Body of pancreas (tissue), 4 donors: ENCODE results near the gene RUNDC1. TPM values are rescaled to one million over a fixed set of nuclear protein-coding genes. Genes with fewer than 3 reads are reported as not detected.
A peak's percentile ranks its signal among the peaks of the same experiment; 100 is the strongest.

Experiments
- ATAC-seq: fragments of 150-250 bp; one replicate; pipeline ENCODE4 v1.9.1; 2016
- DNase-seq, 4 donors: peaks; one replicate each; pipeline ENCODE4 v3.0.0-alpha.2; 2019
- H3K27ac ChIP-seq, 4 donors: fragments of 200-600 bp; sonication (generic); 1 replicate in 3 of 4; 2 replicates in 1 of 4; pipeline versions ENCODE4 v1.5.1 to v1.6.1; 2016 to 2019; ENCODE audit warnings: mild to moderate bottlenecking in 1 of 4, mixed read lengths in 1 of 4, moderate library complexity in 1 of 4
- H3K27me3 ChIP-seq, 2 donors: fragments of 200-600 bp; sonication (generic); one replicate each; pipeline ENCODE4 v1.6.0; 2016; ENCODE audit warnings: mild to moderate bottlenecking in 1 of 2
- H3K36me3 ChIP-seq, 2 donors: fragments of 200-600 bp; sonication (generic); replicated peaks in 1 of 2; 2 replicates each; pipeline ENCODE4 v1.5.1; 2016; ENCODE audit warnings: low read depth in 2 of 2; ENCODE audit not compliant: insufficient read depth in 1 of 2
- H3K4me1 ChIP-seq: fragments of 200-600 bp; sonication (generic); one replicate; pipeline ENCODE4 v1.6.0; 2016
- H3K4me3 ChIP-seq, 2 donors: fragments of 200-600 bp; sonication (generic); 1 replicate in 1 of 2; 2 replicates in 1 of 2; pipeline ENCODE4 v1.5.1; 2016 to 2019
- H3K9me3 ChIP-seq, 3 donors: fragments of 200-600 bp; sonication (generic); 1 replicate in 2 of 3; 2 replicates in 1 of 3; pipeline ENCODE4 v1.5.1; 2016
- POLR2A ChIP-seq, 3 donors: fragments of 450-650 bp; IDR thresholded peaks; one replicate each; pipeline ENCODE4 v1.6.1; 2016; ENCODE audit warnings: antibody characterized with exemption in 3 of 3, mild to moderate bottlenecking in 2 of 3
- WGBS, 2 donors: methylation state at CpG; one replicate each; pipeline ENCODE4 v1.1.5; 2017; 5-methylcytosine and 5-hydroxymethylcytosine counted together
- intact Hi-C: fragments of 100-400 bp; cut with DNase I; formaldehyde crosslinking; loops from one replicate; pipeline ENCODE4 v1.15.1; 2023
- total RNA-seq, 2 donors: library from RNA; depleted of rRNA; stranded (reverse); fragments of >200 nt; gene quantifications; one replicate each; pipeline ENCODE4 v1.1.0, GENCODE V29; 2016
- TF ChIP-seq, protein P1 (sequence below), 7 experiments: fragments of 450-650 bp in 4 of 7; fragments of 200-600 bp in 3 of 7; sonication (generic) in 3 of 7; IDR thresholded peaks; one replicate each; pipeline ENCODE4 v1.5.1; 2016 to 2019; ENCODE audit warnings: antibody characterized with exemption in 7 of 7

The RUNDC1 gene
- total RNA-seq, 2 donors from 2014 or later = 17.1 to 37.6 TPM

DNA sequence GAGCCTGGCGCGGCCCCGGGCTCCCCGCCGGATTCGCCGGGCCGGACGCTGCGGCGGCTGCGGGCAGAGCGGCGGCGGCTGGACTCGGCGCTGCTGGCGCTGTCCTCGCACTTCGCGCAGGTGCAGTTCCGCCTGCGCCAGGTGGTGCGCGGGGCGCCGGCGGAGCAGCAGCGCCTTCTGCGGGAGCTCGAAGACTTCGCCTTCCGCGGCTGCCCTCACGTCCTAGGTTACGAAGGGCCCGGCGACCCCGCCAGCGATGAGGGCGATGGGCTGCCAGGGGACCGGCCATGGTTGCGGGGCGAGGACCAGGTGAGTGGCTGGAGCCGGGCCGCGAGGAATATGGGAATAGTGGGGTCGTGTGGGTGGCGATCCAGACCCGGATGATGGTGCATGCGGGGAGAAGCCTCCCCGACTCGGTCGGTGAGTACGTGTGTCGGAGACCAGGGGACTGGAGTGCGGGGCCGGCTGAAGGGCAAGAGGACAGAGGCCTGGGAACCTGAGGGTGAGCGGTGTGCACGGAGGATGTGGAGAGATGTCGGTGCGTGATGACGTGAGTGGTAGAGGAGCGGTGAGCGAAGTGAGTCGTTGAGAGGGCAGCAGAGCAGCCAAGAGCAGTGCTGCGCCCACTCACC lies 517 bp downstream of the RUNDC1 start:
- peak; percentile 80 for ATAC-seq

DNA sequence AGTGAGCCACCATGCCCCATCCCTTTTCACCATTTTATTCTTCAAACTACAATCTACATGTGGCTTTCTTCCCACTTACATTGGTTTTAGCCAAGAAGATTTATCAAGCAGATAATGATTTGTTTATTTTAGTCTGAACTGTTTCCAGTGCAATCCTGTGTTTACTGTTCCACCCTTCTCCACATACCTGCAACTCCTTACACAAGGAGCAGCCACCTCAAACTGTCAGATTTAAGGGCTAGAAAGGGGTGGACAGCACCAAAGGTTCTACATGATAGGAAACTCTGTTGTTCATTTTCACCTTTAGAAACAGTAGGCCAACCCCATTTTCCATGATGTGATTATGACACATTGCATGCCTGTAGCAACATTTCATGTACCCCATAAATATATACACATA lies 1.9 kb downstream of the RUNDC1 start:
- ATAC-seq (no peak), DNase-seq (no peak)
- peaks cover 36% of the 10 kb centered on the region for H3K4me1 ChIP-seq
- intact Hi-C loops = no loop called here
- TF ChIP-seq POLR2A (IDR thresholded peaks at IDR 0.05) = no peak
- TF ChIP-seq, protein P1, sequence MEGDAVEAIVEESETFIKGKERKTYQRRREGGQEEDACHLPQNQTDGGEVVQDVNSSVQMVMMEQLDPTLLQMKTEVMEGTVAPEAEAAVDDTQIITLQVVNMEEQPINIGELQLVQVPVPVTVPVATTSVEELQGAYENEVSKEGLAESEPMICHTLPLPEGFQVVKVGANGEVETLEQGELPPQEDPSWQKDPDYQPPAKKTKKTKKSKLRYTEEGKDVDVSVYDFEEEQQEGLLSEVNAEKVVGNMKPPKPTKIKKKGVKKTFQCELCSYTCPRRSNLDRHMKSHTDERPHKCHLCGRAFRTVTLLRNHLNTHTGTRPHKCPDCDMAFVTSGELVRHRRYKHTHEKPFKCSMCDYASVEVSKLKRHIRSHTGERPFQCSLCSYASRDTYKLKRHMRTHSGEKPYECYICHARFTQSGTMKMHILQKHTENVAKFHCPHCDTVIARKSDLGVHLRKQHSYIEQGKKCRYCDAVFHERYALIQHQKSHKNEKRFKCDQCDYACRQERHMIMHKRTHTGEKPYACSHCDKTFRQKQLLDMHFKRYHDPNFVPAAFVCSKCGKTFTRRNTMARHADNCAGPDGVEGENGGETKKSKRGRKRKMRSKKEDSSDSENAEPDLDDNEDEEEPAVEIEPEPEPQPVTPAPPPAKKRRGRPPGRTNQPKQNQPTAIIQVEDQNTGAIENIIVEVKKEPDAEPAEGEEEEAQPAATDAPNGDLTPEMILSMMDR (IDR thresholded peaks at IDR 0.05) = no peak
- H3K36me3 ChIP-seq = peaks cover 0 to 2% of the 10 kb centered on the region in 2 donors
- no peaks in the 10 kb centered on the region for H3K9me3 ChIP-seq
- H3K4me3 ChIP-seq = no peak overlapping the region
- H3K27me3 ChIP-seq = no peaks in the 10 kb centered on the region
- peak overlapping the region in 1 of 4 donors; percentile 41 for H3K27ac ChIP-seq

More for the DNA sequence above, 517 bp downstream of the RUNDC1 start:
- H3K27me3 ChIP-seq = no peaks in the 10 kb centered on the region
- peak; percentile 48 to 68 (median 54) for DNase-seq
- intact Hi-C loops = no loop called here
- TF ChIP-seq POLR2A (IDR thresholded peaks at IDR 0.05) = no peak
- TF ChIP-seq, protein P1 (IDR thresholded peaks at IDR 0.05) = peak in 4 of 7 experiments; percentile 32 to 52 (median 41)
- WGBS, 2 donors = 0% methylated on average over 20 to 55 of the region's 67 CpGs
- no peaks in the 10 kb centered on the region for H3K9me3 ChIP-seq
- H3K27ac ChIP-seq = peak overlapping the region; percentile 59 to 93 (median 78)
- peaks cover 36% of the 10 kb centered on the region for H3K4me1 ChIP-seq
- H3K36me3 ChIP-seq = no peaks in the 10 kb centered on the region
- peak overlapping the region; percentile 25 to 54 for H3K4me3 ChIP-seq

GRCh38 chr17:42985225-42985624 lies 4.9 kb downstream of the RUNDC1 start:
- Histone ChIP-seq H3K27ac (peak overlapping the region in 2 of 4 donors; percentile 51 to 70), H3K27me3 (no peaks in the 10 kb centered on the region), H3K4me3 (no peak overlapping the region), H3K9me3 (no peaks in the 10 kb centered on the region), H3K36me3 (peaks cover 14 to 20% of the 10 kb centered on the region in 2 donors), H3K4me1 (peaks cover 25% of the 10 kb centered on the region)
- DNase-seq = no peak
- intact Hi-C loops = no loop called here
- ATAC-seq = no peak
- WGBS, 2 donors = 0% methylated on average over 1 of the region's 1 CpG
- no peak for TF ChIP-seq POLR2A (IDR thresholded peaks at IDR 0.05)
- TF ChIP-seq, protein P1 (IDR thresholded peaks at IDR 0.05) = no peak

DNA sequence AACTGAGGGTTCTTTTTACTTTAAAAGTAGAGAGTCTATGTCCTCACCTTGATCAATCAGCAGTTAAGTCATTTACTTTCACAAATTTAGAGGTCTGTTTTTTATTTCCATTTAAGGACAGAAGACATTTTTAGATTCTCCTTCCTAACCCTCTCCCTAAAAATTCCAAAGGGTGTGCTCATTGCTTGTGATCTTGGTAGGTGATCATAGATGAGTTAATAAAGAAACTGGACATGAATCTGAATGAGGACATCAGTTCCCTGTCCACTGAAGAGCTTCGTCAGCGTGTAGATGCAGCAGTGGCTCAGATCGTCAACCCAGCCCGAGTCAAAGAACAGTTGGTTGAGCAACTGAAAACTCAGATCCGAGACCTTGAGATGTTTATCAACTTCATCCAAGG lies 8.8 kb downstream of the RUNDC1 start:
- no peak overlapping the region for H3K4me3 ChIP-seq
- H3K36me3 ChIP-seq = peaks cover 29 to 30% of the 10 kb centered on the region in 2 donors
- no peak for DNase-seq
- peaks cover 10% of the 10 kb centered on the region for H3K4me1 ChIP-seq
- H3K9me3 ChIP-seq = no peaks in the 10 kb centered on the region
- intact Hi-C loops = no loop called here
- no peaks in the 10 kb centered on the region for H3K27me3 ChIP-seq
- no peak overlapping the region for H3K27ac ChIP-seq
- no peak for TF ChIP-seq POLR2A (IDR thresholded peaks at IDR 0.05)
- TF ChIP-seq, protein P1 (IDR thresholded peaks at IDR 0.05) = no peak
- 70 to 85% methylated on average over 5 of the region's 5 CpGs for WGBS, 2 donors
- no peak for ATAC-seq
